Measurements from ENCODE around the gene COG8.
"Not testable (repeated sequence)": the region's sequence is repeated elsewhere in the genome, so short reads cannot be mapped to it uniquely, and the experiment has no call there.

Gene COG8

GRCh38 chr16:69363281-69363717 is 23.9 kb upstream of the COG8 start:
- no peaks in the 10 kb centered on the region for H3K27me3 ChIP-seq

GRCh38 chr16:69360070-69360469 is 20.7 kb upstream of the COG8 start:
- H3K36me3 ChIP-seq: peaks cover 37 to 78% (median 53%) of the 10 kb centered on the region in 3 donors
- H3K4me1 ChIP-seq; H3K9me3 ChIP-seq; H3K27me3 ChIP-seq; DNase-seq; H3K27ac ChIP-seq; intact Hi-C loops (cut with DNase I; ENCODE audit: low total_unique reads); H3K4me3 ChIP-seq: not testable (repeated sequence)

More at GRCh38 chr16:69363281-69363717, 23.9 kb upstream of the COG8 start:
- Histone ChIP-seq H3K9me3 (no peaks in the 10 kb centered on the region), H3K27ac (no peak overlapping the region), H3K4me1 (no peaks in the 10 kb centered on the region), H3K4me3 (no peak overlapping the region), H3K36me3 (peaks cover 37 to 85% (median 61%) of the 10 kb centered on the region in 3 donors)
- DNase-seq: no peak
- intact Hi-C loops (cut with DNase I; ENCODE audit: low total_unique reads): no loop called here
- TF ChIP-seq CTCF (IDR thresholded peaks at IDR 0.05): no peak

- intact Hi-C loops (cut with DNase I; ENCODE audit: low total_unique reads): no loop called here
- peaks cover 30 to 73% (median 37%) of the 10 kb centered on the region in 3 donors for H3K36me3 ChIP-seq
- no peak for TF ChIP-seq CTCF (IDR thresholded peaks at IDR 0.05)
- no peaks in the 10 kb centered on the region for H3K4me1 ChIP-seq
- no peak for DNase-seq
- H3K27ac ChIP-seq: no peak within 1 kb of the TSS
- no peak within 1 kb of the TSS for H3K4me3 ChIP-seq
- H3K27me3 ChIP-seq: no peaks in the 10 kb centered on the region
- no peaks in the 10 kb centered on the region for H3K9me3 ChIP-seq
These were observed 12.1 kb upstream of the COG8 start, which contains the start of gene TMED6 for GRCh38 chr16:69351309-69352027. Gene TMED6 (minus strand): TSS chr16:69351786. CDS start chr16:69351753, 33 bp downstream.

- Histone ChIP-seq H3K9me3 (no peaks in the 10 kb centered on the region), H3K4me3 (no peak overlapping the region), H3K27ac (no peak overlapping the region), H3K27me3 (no peaks in the 10 kb centered on the region), H3K36me3 (peaks cover 21 to 65% (median 29%) of the 10 kb centered on the region in 3 donors), H3K4me1 (no peaks in the 10 kb centered on the region)
- DNase-seq: no peak
- no peak for TF ChIP-seq CTCF (IDR thresholded peaks at IDR 0.05)
- intact Hi-C loops (cut with DNase I; ENCODE audit: low total_unique reads): no loop called here
These were observed 11.3 kb upstream of the COG8 start for GRCh38 chr16:69350536-69351133.

- Histone ChIP-seq H3K27me3 (no peaks in the 10 kb centered on the region), H3K36me3 (peaks cover 10 to 56% (median 18%) of the 10 kb centered on the region in 3 donors), H3K27ac (no peak overlapping the region), H3K4me3 (no peak overlapping the region), H3K4me1 (no peaks in the 10 kb centered on the region), H3K9me3 (no peaks in the 10 kb centered on the region)
- no peak for TF ChIP-seq CTCF (IDR thresholded peaks at IDR 0.05)
- intact Hi-C loops (cut with DNase I; ENCODE audit: low total_unique reads): no loop called here
- DNase-seq: no peak
These were observed 10.2 kb upstream of the COG8 start for GRCh38 chr16:69349536-69349935.

- DNase-seq: no peak
- no peaks in the 10 kb centered on the region for H3K9me3 ChIP-seq
- H3K36me3 ChIP-seq: peaks cover 6 to 58% (median 21%) of the 10 kb centered on the region in 3 donors
- H3K4me3 ChIP-seq: no peak overlapping the region
- intact Hi-C loops (cut with DNase I; ENCODE audit: low total_unique reads): no loop called here
- TF ChIP-seq CTCF (IDR thresholded peaks at IDR 0.05): no peak
- H3K27me3 ChIP-seq: no peaks in the 10 kb centered on the region
- H3K27ac ChIP-seq: no peak overlapping the region
- H3K4me1 ChIP-seq: no peaks in the 10 kb centered on the region
These were observed 8.9 kb upstream of the COG8 start for GRCh38 chr16:69348222-69348621.

All from tibial artery (tissue), 4 donors.